Liver (tissue), 3 donors: ENCODE data around the gene GLYAT.

Source experiments
- EGR1 ChIP-seq, 2 donors: IDR thresholded peaks; 2 replicates each; pipeline ENCODE4 v1.6.1; 2016 to 2018; ENCODE audit warnings: antibody characterized with exemption in 2 of 2, low read depth in 2 of 2
- GABPA ChIP-seq, 2 donors: IDR thresholded peaks in 1 of 2; conservative IDR thresholded peaks in 1 of 2; 2 replicates each; pipeline ENCODE4 v1.6.1; 2016; ENCODE audit warnings: antibody characterized with exemption in 2 of 2, mild to moderate bottlenecking in 1 of 2, moderate library complexity in 1 of 2
- TF ChIP-seq, protein P1 (sequence below): fragments of 150-350 bp; IDR thresholded peaks from 2 replicates; pipeline ENCODE4 v1.5.1; 2017; ENCODE audit warnings: improper control_type of control experiment, low read depth, low read length; ENCODE audit not compliant: missing input control
- TF ChIP-seq, protein P2 (sequence below): IDR thresholded peaks from 2 replicates; pipeline ENCODE4 v1.6.1; 2016; ENCODE audit warnings: antibody characterized with exemption, mild to moderate bottlenecking
- donor health status: healthy.
- donor health status: healthy.

DNA sequence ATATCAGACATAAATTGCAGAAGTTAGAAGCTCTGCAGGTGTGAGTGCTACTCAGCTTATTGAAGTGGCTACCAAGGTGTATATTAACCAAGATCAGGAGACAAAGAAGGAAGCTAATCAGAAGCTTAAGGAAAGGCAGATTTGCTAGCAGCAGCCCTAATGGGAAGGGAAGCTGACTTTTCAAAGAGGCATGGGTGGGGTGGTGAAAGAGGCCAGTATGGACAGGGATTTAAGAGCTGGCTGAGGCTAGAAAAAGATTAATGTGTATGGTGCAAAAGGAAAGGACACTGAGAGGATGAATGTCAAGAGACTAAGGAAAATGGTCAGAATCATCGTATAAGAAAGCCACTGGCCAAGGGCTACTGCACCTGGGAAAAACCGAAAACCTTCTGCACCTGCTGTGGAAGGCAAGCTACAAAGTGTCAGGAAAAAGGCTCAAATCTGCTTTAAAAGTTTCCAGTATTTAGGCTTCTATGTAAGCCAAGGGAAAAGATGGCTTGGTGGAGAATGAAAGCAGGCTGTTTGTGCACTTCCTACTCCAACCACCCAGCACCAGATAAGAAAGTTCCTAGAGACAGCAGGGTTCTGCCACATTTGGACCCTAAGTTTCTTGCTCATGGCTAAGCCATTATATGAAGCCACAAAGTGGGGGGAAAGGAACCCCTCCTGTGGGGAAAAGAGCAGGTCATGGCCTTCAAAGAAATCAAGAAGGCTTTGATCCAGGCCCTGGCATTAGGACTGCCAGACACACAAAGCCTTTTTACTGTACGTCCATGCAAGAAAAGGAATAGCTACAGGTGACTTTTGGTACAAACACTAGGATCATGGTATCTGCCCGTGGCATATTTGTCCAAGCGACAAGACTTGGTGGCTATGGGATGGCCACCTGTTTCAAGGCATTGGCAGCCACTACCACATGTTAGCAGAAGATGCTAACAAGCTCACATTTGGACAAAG lies 40.9 kb upstream of the GLYAT start:
- TF ChIP-seq, protein P1, sequence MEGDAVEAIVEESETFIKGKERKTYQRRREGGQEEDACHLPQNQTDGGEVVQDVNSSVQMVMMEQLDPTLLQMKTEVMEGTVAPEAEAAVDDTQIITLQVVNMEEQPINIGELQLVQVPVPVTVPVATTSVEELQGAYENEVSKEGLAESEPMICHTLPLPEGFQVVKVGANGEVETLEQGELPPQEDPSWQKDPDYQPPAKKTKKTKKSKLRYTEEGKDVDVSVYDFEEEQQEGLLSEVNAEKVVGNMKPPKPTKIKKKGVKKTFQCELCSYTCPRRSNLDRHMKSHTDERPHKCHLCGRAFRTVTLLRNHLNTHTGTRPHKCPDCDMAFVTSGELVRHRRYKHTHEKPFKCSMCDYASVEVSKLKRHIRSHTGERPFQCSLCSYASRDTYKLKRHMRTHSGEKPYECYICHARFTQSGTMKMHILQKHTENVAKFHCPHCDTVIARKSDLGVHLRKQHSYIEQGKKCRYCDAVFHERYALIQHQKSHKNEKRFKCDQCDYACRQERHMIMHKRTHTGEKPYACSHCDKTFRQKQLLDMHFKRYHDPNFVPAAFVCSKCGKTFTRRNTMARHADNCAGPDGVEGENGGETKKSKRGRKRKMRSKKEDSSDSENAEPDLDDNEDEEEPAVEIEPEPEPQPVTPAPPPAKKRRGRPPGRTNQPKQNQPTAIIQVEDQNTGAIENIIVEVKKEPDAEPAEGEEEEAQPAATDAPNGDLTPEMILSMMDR: no peak
- TF ChIP-seq, protein P2, sequence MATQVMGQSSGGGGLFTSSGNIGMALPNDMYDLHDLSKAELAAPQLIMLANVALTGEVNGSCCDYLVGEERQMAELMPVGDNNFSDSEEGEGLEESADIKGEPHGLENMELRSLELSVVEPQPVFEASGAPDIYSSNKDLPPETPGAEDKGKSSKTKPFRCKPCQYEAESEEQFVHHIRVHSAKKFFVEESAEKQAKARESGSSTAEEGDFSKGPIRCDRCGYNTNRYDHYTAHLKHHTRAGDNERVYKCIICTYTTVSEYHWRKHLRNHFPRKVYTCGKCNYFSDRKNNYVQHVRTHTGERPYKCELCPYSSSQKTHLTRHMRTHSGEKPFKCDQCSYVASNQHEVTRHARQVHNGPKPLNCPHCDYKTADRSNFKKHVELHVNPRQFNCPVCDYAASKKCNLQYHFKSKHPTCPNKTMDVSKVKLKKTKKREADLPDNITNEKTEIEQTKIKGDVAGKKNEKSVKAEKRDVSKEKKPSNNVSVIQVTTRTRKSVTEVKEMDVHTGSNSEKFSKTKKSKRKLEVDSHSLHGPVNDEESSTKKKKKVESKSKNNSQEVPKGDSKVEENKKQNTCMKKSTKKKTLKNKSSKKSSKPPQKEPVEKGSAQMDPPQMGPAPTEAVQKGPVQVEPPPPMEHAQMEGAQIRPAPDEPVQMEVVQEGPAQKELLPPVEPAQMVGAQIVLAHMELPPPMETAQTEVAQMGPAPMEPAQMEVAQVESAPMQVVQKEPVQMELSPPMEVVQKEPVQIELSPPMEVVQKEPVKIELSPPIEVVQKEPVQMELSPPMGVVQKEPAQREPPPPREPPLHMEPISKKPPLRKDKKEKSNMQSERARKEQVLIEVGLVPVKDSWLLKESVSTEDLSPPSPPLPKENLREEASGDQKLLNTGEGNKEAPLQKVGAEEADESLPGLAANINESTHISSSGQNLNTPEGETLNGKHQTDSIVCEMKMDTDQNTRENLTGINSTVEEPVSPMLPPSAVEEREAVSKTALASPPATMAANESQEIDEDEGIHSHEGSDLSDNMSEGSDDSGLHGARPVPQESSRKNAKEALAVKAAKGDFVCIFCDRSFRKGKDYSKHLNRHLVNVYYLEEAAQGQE: no peak
- TF ChIP-seq EGR1 (IDR thresholded peaks at IDR 0.05; ENCODE audit: low read depth in 2 of 2): no peak
- no peak for TF ChIP-seq GABPA (IDR thresholded peaks at IDR 0.05 in 1 of 2, conservative IDR thresholded peaks at IDR 0.05 in 1 of 2)
